Measurements from ENCODE around the gene DHX36.
A peak's percentile ranks its signal among the peaks of the same experiment; 100 is the strongest.

Gene DHX36

DNA sequence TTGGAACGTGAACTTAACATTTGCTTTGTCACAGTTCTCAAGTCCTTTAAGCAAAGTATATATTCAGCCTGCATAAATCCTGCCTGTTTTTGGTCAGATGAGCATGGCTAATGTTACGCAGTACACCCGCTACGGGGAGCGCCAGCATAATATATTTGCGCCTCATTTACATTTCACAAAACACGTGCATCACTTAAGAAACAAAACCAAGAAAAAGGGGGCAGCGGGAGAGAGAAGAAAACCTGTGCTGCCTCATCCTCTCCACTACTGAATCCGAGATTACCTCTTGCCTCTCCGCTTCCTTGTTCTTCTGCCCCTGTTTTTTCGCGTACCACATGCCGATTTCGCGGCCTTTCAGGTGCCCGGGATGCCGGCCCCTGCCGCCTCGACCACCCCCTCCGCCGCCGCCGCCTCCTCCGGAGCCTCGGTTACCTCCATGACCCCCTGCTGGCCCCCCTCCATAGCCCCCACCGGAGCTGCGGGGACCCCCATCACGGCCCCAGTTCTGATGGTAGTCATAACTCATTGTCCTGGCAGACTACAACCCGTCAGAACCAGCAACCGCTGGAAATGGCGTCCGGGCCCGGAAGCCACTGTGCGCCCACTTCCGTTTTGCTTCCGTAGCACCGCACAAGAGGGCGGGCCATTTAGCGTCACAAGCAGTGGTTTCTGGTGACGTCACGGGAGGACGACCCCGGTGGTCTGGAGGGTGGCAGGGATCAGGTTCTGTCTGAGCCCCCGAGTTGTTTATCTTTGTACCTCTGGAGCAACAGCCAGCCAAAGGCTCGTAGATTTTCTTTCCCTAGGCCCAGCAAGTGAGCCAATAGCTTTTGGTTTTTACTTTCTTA, at the start of gene DHX36:
Gene DHX36, minus strand, starts transcription at position 597 of the 848 bp plus-strand sequence. Its CDS starts 71 bp downstream, at position 526.
- peak; percentile 63 for TF ChIP-seq L3MBTL2 (conservative IDR thresholded peaks at IDR 0.05)
- no peak for TF ChIP-seq FOXA1 (IDR thresholded peaks at IDR 0.05)
- no peak for TF ChIP-seq BHLHE40 (IDR thresholded peaks at IDR 0.05; ENCODE audit: borderline replicate concordance)
- peak; percentile 79; the same call in 1 of the 2 replicates for TF ChIP-seq TARDBP (IDR thresholded peaks at IDR 0.05)
- no peak for TF ChIP-seq FOXM1 (IDR thresholded peaks at IDR 0.05; ENCODE audit: borderline replicate concordance)
- TF ChIP-seq ZNF384 (IDR thresholded peaks at IDR 0.05) = no peak
- no peak for TF ChIP-seq SP1 (IDR thresholded peaks at IDR 0.05)
- TF ChIP-seq NFRKB (IDR thresholded peaks at IDR 0.05) = peak; percentile 53; the same call in 1 of the 2 replicates
- TF ChIP-seq, protein P1, sequence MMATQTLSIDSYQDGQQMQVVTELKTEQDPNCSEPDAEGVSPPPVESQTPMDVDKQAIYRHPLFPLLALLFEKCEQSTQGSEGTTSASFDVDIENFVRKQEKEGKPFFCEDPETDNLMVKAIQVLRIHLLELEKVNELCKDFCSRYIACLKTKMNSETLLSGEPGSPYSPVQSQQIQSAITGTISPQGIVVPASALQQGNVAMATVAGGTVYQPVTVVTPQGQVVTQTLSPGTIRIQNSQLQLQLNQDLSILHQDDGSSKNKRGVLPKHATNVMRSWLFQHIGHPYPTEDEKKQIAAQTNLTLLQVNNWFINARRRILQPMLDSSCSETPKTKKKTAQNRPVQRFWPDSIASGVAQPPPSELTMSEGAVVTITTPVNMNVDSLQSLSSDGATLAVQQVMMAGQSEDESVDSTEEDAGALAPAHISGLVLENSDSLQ (IDR thresholded peaks at IDR 0.05) = peak; percentile 93
- TF ChIP-seq ARNT (IDR thresholded peaks at IDR 0.05) = no peak
- TF ChIP-seq ELF4 (IDR thresholded peaks at IDR 0.05) = peak; percentile 67
- DNase-seq (ENCODE audit: extremely low spot score) = peak; percentile 85
- POLR2A ChIA-PET = interaction anchor here (1.0 kb wide), 1 partner anchor 10 kb away, joined by 3 read pairs; no protein-coding TSS in a partner anchor
- CTCF ChIA-PET = no interaction called here

DNA sequence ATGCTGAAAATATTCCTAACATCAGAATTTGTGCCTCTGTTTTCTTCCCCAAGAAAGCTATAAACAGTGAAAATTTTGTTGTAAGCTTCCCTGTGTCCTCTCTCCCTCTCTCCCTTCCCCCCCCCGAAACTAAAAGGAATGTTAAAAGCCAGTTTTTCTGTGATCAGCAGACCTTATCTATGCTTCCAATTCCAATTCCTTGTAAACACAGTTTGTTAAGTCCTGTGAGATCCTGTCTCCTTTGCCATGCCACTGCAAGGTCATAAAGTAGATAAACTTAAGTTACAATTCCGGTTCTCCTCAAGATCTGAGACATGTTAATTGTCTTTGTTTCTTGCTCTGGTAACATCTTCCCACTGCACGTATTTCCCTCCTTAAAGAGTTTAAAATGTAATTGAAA, 42.9 kb upstream of the DHX36 start:
- ChIA-PET CTCF (no interaction called here), POLR2A (no interaction called here)
- DNase-seq (ENCODE audit: extremely low spot score) = no peak
- TF ChIP-seq FOXA1 (IDR thresholded peaks at IDR 0.05) (no peak), ZNF384 (IDR thresholded peaks at IDR 0.05) (no peak), FOXM1 (IDR thresholded peaks at IDR 0.05; ENCODE audit: borderline replicate concordance) (no peak), SUZ12 (IDR thresholded peaks at IDR 0.05) (no peak), ELF4 (IDR thresholded peaks at IDR 0.05) (no peak), L3MBTL2 (conservative IDR thresholded peaks at IDR 0.05) (no peak), FOXK2 (IDR thresholded peaks at IDR 0.05) (no peak), LEF1 (IDR thresholded peaks at IDR 0.05; ENCODE audit: borderline replicate concordance) (no peak), NFRKB (IDR thresholded peaks at IDR 0.05) (no peak), BHLHE40 (IDR thresholded peaks at IDR 0.05; ENCODE audit: borderline replicate concordance) (no peak), CTBP1 (IDR thresholded peaks at IDR 0.05; ENCODE audit: borderline replicate concordance) (no peak), HDGF (IDR thresholded peaks at IDR 0.05; ENCODE audit: borderline replicate concordance) (no peak), SP1 (IDR thresholded peaks at IDR 0.05) (no peak), TARDBP (IDR thresholded peaks at IDR 0.05) (no peak), ARNT (IDR thresholded peaks at IDR 0.05) (no peak)
- TF ChIP-seq, protein P1 (IDR thresholded peaks at IDR 0.05) = no peak

DNA sequence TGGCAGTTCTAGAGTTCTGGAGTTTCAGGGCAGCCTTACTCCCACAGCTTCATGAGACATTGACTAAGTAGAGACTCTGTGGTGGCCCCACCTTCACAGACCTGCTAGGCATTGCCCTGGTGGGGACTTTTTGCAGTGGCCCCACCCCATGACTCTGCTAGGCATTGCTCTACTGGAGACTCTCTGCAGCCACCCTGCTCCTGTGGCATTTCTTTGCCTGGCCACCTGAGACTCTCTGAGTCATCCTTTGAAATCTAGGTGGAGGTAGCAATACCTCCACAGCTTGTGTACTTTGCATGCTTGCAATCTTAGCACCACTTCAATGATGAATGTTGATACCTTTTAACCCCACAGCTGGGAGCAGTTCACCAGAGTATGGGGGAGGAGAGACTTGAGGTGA, 40.6 kb upstream of the DHX36 start:
- POLR2A ChIA-PET = no interaction called here
- TF ChIP-seq FOXA1 (IDR thresholded peaks at IDR 0.05) (no peak), HDGF (IDR thresholded peaks at IDR 0.05; ENCODE audit: borderline replicate concordance) (no peak), TARDBP (IDR thresholded peaks at IDR 0.05) (no peak), LEF1 (IDR thresholded peaks at IDR 0.05; ENCODE audit: borderline replicate concordance) (no peak), SUZ12 (IDR thresholded peaks at IDR 0.05) (no peak), CTBP1 (IDR thresholded peaks at IDR 0.05; ENCODE audit: borderline replicate concordance) (no peak), SP1 (IDR thresholded peaks at IDR 0.05) (no peak), L3MBTL2 (conservative IDR thresholded peaks at IDR 0.05) (no peak), NFRKB (IDR thresholded peaks at IDR 0.05) (no peak), ARNT (IDR thresholded peaks at IDR 0.05) (no peak)
- TF ChIP-seq, protein P1 (IDR thresholded peaks at IDR 0.05) = no peak
- no peak for DNase-seq (ENCODE audit: extremely low spot score)
- CTCF ChIA-PET = no interaction called here

GRCh38 chr3:154361099-154361498, 36.8 kb upstream of the DHX36 start:
- POLR2A ChIA-PET = no interaction called here
- no peak for TF ChIP-seq FOXK2 (IDR thresholded peaks at IDR 0.05)
- TF ChIP-seq FOXM1 (IDR thresholded peaks at IDR 0.05; ENCODE audit: borderline replicate concordance) = no peak
- TF ChIP-seq SUZ12 (IDR thresholded peaks at IDR 0.05) = no peak
- TF ChIP-seq NFRKB (IDR thresholded peaks at IDR 0.05) = no peak
- no peak for TF ChIP-seq CTBP1 (IDR thresholded peaks at IDR 0.05; ENCODE audit: borderline replicate concordance)
- TF ChIP-seq, protein P1 (IDR thresholded peaks at IDR 0.05) = no peak
- TF ChIP-seq L3MBTL2 (conservative IDR thresholded peaks at IDR 0.05) = no peak
- no peak for TF ChIP-seq ELF4 (IDR thresholded peaks at IDR 0.05)
- TF ChIP-seq BHLHE40 (IDR thresholded peaks at IDR 0.05; ENCODE audit: borderline replicate concordance) = no peak
- no peak for TF ChIP-seq LEF1 (IDR thresholded peaks at IDR 0.05; ENCODE audit: borderline replicate concordance)
- no peak for TF ChIP-seq SP1 (IDR thresholded peaks at IDR 0.05)
- no peak for TF ChIP-seq TARDBP (IDR thresholded peaks at IDR 0.05)
- no peak for TF ChIP-seq HDGF (IDR thresholded peaks at IDR 0.05; ENCODE audit: borderline replicate concordance)
- TF ChIP-seq FOXA1 (IDR thresholded peaks at IDR 0.05) = no peak
- TF ChIP-seq ARNT (IDR thresholded peaks at IDR 0.05) = no peak
- TF ChIP-seq ZNF384 (IDR thresholded peaks at IDR 0.05) = no peak
- no peak for DNase-seq (ENCODE audit: extremely low spot score)
- CTCF ChIA-PET = no interaction called here

DNA sequence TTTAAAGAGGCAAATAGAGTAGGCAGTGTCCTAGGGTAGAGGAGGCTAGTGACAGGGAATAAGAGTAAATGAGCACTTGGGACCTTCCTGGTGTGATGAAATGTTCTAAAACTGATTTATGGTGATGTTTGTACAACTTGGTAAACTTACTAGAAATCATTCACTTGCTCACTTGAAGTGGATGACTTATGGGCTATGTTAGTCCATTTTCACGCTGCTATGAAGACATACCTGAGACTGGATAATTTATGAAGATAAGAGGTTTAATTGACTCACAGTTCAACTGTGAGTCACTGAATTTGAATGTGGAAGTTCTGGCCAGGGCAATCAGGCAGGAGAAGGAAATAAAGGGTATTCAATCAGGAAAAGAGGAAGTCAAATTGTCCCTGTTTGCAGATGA, 31.7 kb upstream of the DHX36 start:
- ChIA-PET POLR2A (no interaction called here), CTCF (no interaction called here)
- TF ChIP-seq HDGF (IDR thresholded peaks at IDR 0.05; ENCODE audit: borderline replicate concordance) = no peak
- no peak for TF ChIP-seq SP1 (IDR thresholded peaks at IDR 0.05)
- TF ChIP-seq, protein P1 (IDR thresholded peaks at IDR 0.05) = peak; percentile 75
- TF ChIP-seq L3MBTL2 (conservative IDR thresholded peaks at IDR 0.05) = no peak
- no peak for TF ChIP-seq FOXK2 (IDR thresholded peaks at IDR 0.05)
- no peak for TF ChIP-seq ELF4 (IDR thresholded peaks at IDR 0.05)
- no peak for DNase-seq (ENCODE audit: extremely low spot score)

Measured in HEK293T (cell line).